ENCODE data around the gene ZNF362. TPM values are rescaled to one million over a fixed set of nuclear protein-coding genes. Genes with fewer than 3 reads are reported as not detected.

ZNF362 gene
- total and polyA plus RNA-seq, 2 experiments from 2014 or later = 22.5 to 55.0 TPM

GRCh38 chr1:33299461-33300155 is 43.3 kb downstream of the ZNF362 start:
- no peak overlapping the region for H2AFZ ChIP-seq
- no peaks in the 10 kb centered on the region for H3K9me3 ChIP-seq (ENCODE audit: low read depth)
- peak overlapping the region; percentile 51 for H3K27ac ChIP-seq

GRCh38 chr1:33300673-33301072 is 44.4 kb downstream of the ZNF362 start:
- Histone ChIP-seq H3K4me2 (peak overlapping the region; percentile 68), H3K4me1 (ENCODE audit: insufficient read depth) (peaks cover 16% of the 10 kb centered on the region), H4K20me1 (ENCODE audit: insufficient read depth, poor library complexity, severe bottlenecking) (no peaks in the 10 kb centered on the region), H3K36me3 (replicated peaks; ENCODE audit: insufficient read depth, low read depth) (no peaks in the 10 kb centered on the region), H2AFZ (no peak overlapping the region), H3K27ac (peak overlapping the region; percentile 80), H3K9me2 (replicated peaks; ENCODE audit: insufficient read depth) (no peaks in the 10 kb centered on the region), H3K9me3 (ENCODE audit: low read depth) (no peaks in the 10 kb centered on the region), H3K27me3 (no peaks in the 10 kb centered on the region), H3K79me2 (peaks cover 3% of the 10 kb centered on the region), H3K4me3 (no peak overlapping the region)
- 95% methylated on average over 5 of the region's 5 CpGs for WGBS (ENCODE audit: low lambda C conversion rate, missing lambda C conversion rate)
- TF ChIP-seq EZH2 (IDR thresholded peaks at IDR 0.05; ENCODE audit: borderline replicate concordance) (no peak), CTCF (IDR thresholded peaks at IDR 0.05; ENCODE audit: poor library complexity) (no peak), EZH2phosphoT487 (IDR thresholded peaks at IDR 0.05; ENCODE audit: low read depth, severe bottlenecking, unreplicated experiment) (no peak)
- DNase-seq (ENCODE audit: low spot score) = peak; percentile 70

More at GRCh38 chr1:33299461-33300155, 43.3 kb downstream of the ZNF362 start:
- Histone ChIP-seq H3K4me1 (ENCODE audit: insufficient read depth) (peaks cover 16% of the 10 kb centered on the region), H3K79me2 (peaks cover 3% of the 10 kb centered on the region), H3K4me3 (no peak overlapping the region), H3K9me2 (replicated peaks; ENCODE audit: insufficient read depth) (no peaks in the 10 kb centered on the region), H3K4me2 (no peak overlapping the region), H3K27me3 (no peaks in the 10 kb centered on the region), H4K20me1 (ENCODE audit: insufficient read depth, poor library complexity, severe bottlenecking) (no peaks in the 10 kb centered on the region), H3K36me3 (replicated peaks; ENCODE audit: insufficient read depth, low read depth) (no peaks in the 10 kb centered on the region)
- TF ChIP-seq EZH2phosphoT487 (IDR thresholded peaks at IDR 0.05; ENCODE audit: low read depth, severe bottlenecking, unreplicated experiment) = no peak
- no peak for TF ChIP-seq CTCF (IDR thresholded peaks at IDR 0.05; ENCODE audit: poor library complexity)
- TF ChIP-seq EZH2 (IDR thresholded peaks at IDR 0.05; ENCODE audit: borderline replicate concordance) = no peak
- DNase-seq (ENCODE audit: low spot score) = no peak
- WGBS (ENCODE audit: low lambda C conversion rate, missing lambda C conversion rate) = 93% methylated on average over 15 of the region's 15 CpGs

- TF ChIP-seq EZH2 (IDR thresholded peaks at IDR 0.05; ENCODE audit: borderline replicate concordance) (no peak), CTCF (IDR thresholded peaks at IDR 0.05; ENCODE audit: poor library complexity) (no peak), EZH2phosphoT487 (IDR thresholded peaks at IDR 0.05; ENCODE audit: low read depth, severe bottlenecking, unreplicated experiment) (no peak)
- Histone ChIP-seq H2AFZ (no peak overlapping the region), H3K79me2 (no peaks in the 10 kb centered on the region), H3K27me3 (no peaks in the 10 kb centered on the region), H3K27ac (peak overlapping the region; percentile 80), H3K4me3 (no peak overlapping the region), H3K4me1 (ENCODE audit: insufficient read depth) (peaks cover 17% of the 10 kb centered on the region), H3K4me2 (peak overlapping the region; percentile 68), H3K9me3 (ENCODE audit: low read depth) (no peaks in the 10 kb centered on the region), H4K20me1 (ENCODE audit: insufficient read depth, poor library complexity, severe bottlenecking) (no peaks in the 10 kb centered on the region), H3K9me2 (replicated peaks; ENCODE audit: insufficient read depth) (no peaks in the 10 kb centered on the region), H3K36me3 (replicated peaks; ENCODE audit: insufficient read depth, low read depth) (no peaks in the 10 kb centered on the region)
- 93% methylated on average over 4 of the region's 4 CpGs for WGBS (ENCODE audit: low lambda C conversion rate, missing lambda C conversion rate)
- no peak for DNase-seq (ENCODE audit: low spot score)
These were observed 45.1 kb downstream of the ZNF362 start for GRCh38 chr1:33301273-33301984.

Measured in hepatocyte (in vitro differentiated cells).